ENCODE results near the gene MTHFD1L. TPM values are rescaled to one million over a fixed set of nuclear protein-coding genes. Genes with fewer than 3 reads are reported as not detected.

MTHFD1L gene
- total and polyA plus RNA-seq, 2 donors (not counting 3 experiments of a cell fraction or from before 2014, with no cell fraction given): 40.2 to 120 TPM

- Histone ChIP-seq H3K27me3 (ENCODE audit: control insufficient read depth in 2 of 2, insufficient read depth in 2 of 2, low read length in 2 of 2) (no peaks in the 10 kb centered on the region), H4K20me1 (replicated peaks; ENCODE audit: control insufficient read depth, extremely low read depth, insufficient read depth, low read length) (no peaks in the 10 kb centered on the region), H2AFZ (ENCODE audit: low read depth, low read length) (no peak overlapping the region), H3K9ac (replicated peaks; ENCODE audit: extremely low read depth, insufficient read depth, low read length) (no peak overlapping the region), H3K4me3 (replicated peaks in 1 of 3; ENCODE audit: insufficient read depth in 1 of 3, low read depth in 1 of 3, low read length in 3 of 3) (no peak overlapping the region), H3K4me1 (ENCODE audit: control insufficient read depth, extremely low read depth, insufficient read depth, low read length) (peaks cover 33% of the 10 kb centered on the region), H3K36me3 (ENCODE audit: control insufficient read depth in 2 of 2, extremely low read depth in 1 of 2, insufficient read depth in 2 of 2, low read length in 2 of 2) (peaks cover 0 to 3% of the 10 kb centered on the region in 2 experiments), H3K4me2 (ENCODE audit: insufficient read depth, low read length) (no peak overlapping the region), H3K79me2 (ENCODE audit: control insufficient read depth, insufficient read depth, low read length) (peaks cover 78% of the 10 kb centered on the region), H3K27ac (ENCODE audit: insufficient read depth, low read depth, low read length) (no peak overlapping the region), H3K9me3 (replicated peaks; ENCODE audit: control insufficient read depth, insufficient read depth, low read length) (no peaks in the 10 kb centered on the region), H3K9me1 (replicated peaks; ENCODE audit: control insufficient read depth, extremely low read depth, insufficient read depth, low read length) (no peaks in the 10 kb centered on the region)
- CTCF ChIA-PET: interaction anchor here (1.0 to 2.3 kb wide), 3 partner anchors 11 to 61 kb away, joined by 3 to 10 read pairs (median 4); no protein-coding TSS in a partner anchor
- DNase-seq (ENCODE audit: low read depth, low spot score) (no peak), FAIRE-seq (no peak)
- intact Hi-C loops (cut with micrococcal nuclease) (no loop called here), dilution Hi-C loops (cut with MboI; ENCODE audit: extremely low pct_ligation_motif_present, low sequenced_read_pairs) (no loop called here)
- no peak for TF ChIP-seq FOS (IDR thresholded peaks at IDR 0.05; ENCODE audit: borderline replicate concordance, insufficient read depth, low read length)
- no peak for TF ChIP-seq CTCF (IDR thresholded peaks at IDR 0.05; ENCODE audit: extremely low read depth in 1 of 2, insufficient read depth in 1 of 2, low read depth in 1 of 2, low read length in 2 of 2)
- no peak for TF ChIP-seq MYC (IDR thresholded peaks at IDR 0.05; ENCODE audit: low read depth, low read length)
- TF ChIP-seq EZH2 (IDR thresholded peaks at IDR 0.05; ENCODE audit: borderline replicate concordance, low read depth, low read length, severe bottlenecking): no peak
- TF ChIP-seq POLR2AphosphoS5 (IDR thresholded peaks at IDR 0.05; ENCODE audit: insufficient read depth, low read depth, low read length): no peak
- TF ChIP-seq POLR2A (IDR thresholded peaks at IDR 0.05; ENCODE audit: low read depth, low read length): no peak
- no peak for TF ChIP-seq JUN (IDR thresholded peaks at IDR 0.05; ENCODE audit: borderline replicate concordance, insufficient read depth, insufficient read length, low read depth)
- no peak for TF ChIP-seq MAX (IDR thresholded peaks at IDR 0.05; ENCODE audit: insufficient read depth, insufficient read length)
- TF ChIP-seq GATA2 (IDR thresholded peaks at IDR 0.05; ENCODE audit: insufficient read depth, insufficient read length, low read depth, low read length): no peak
- POLR2A ChIA-PET: no interaction called here
- BruUV-seq (replicated peaks): no TSS peak
These were observed 13.1 kb downstream of the MTHFD1L start for GRCh38 chr6:150878347-150879213.
